AG08396 (cell line): ENCODE measurements around the gene XXYLT1.

ENCODE experiments used
- DNase-seq: peaks from one replicate; pipeline ENCODE4 v3.0.0; 2012; ENCODE audit warnings: low spot score, mixed read lengths

The XXYLT1 gene

DNA sequence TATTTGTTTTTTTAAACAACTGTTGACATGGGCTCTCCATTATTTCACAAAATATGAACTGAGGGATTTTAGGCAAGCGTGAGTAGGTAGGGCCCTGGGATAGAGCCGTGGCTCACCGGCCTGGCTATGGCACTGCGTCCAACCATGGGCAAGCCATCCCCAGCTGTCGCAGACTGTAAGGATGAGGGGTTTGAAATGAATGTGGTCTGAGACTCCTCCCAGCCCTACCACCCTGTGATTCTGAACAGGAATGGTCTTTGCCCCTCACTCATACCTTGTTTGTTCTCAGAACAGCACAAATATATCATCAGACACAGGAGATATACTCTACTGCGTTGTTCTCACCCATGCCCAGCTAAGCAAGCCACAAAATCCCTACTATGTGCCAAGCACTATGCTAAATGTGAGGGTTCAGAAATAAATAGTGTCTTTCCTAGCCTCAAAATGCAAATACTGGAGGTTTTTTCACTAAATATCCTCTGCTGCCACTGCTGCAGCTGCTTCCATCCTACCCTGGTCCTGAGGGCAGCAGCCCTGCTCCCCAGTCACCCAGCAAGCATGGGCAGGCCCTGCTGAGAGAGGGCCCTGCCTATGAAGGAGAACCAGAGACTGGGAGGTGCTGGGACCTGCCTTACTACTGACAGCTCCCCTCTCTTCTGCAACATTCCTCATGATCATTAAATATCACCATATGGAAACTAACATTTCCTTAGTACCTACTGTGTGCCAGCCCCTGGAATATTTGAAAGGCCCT, 102.8 kb downstream of the XXYLT1 start:
- DNase-seq: no peak

DNA sequence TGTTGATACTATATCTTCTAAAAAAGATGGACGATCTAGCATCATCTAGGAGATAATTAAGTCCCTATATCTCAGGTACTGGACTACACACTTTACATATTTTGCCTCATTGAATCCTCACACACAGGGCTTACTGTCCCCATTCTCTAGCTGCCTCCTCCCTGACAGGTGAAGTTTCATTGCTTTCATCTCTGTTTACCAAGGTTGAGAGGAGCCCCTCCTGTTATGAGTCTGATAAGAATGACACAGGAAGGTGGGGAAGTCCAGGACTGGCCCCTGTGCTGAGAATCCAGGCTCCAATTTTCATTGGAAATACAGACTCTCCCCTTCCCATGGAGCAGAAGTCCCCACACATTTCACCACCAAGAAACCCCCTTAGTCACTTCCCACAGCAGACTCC, 105.2 kb downstream of the XXYLT1 start:
- no peak for DNase-seq

DNA sequence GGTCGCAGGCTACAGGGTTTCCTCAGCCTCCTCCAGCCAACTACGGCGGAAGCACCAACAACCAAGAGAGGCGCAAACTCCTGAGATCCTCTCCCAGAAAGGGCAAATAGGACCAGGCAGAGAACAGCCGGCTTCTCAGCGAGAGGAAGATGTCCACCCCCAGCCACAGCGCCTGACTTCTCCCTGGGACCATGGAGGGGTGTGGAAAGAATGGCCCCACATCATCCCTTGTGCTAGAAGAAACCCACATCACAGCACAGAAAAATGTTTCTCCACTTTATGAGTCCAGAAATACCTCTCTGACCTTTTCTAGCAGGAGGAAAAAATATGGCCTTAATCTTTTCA, 105.7 kb downstream of the XXYLT1 start:
- DNase-seq: no peak

DNA sequence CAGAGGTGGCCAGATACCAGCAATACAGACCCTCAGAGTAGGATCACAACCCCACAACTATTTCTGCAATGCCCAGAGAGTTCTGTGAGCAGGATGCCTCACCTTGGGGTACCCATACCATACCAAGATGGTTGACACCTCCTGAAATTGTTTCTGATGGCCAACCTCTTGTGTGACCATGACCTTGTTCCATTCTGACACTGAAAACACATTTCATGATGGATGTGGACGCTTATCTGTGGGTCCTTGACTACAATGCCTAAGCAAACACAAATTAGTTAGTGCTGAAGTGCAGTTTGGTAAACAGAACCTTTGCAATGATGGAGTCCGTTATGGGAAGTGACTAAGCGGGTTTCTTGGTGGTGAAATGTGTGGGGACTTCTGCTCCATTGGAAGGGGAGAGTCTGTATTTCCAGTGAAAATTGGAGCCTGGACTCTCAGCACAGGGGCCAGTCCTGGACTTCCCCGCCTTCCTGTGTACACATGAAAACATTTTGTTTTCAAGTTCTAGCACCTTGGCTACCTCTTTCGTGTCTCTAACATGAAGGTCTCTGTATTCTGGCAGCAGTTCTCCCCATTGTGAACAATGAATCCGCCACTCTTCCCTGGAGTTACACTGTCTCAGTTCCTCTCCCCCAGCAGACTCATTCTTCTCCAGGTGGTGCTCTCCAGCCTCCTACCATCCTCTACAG, 106.2 kb downstream of the XXYLT1 start:
- DNase-seq: no peak

DNA sequence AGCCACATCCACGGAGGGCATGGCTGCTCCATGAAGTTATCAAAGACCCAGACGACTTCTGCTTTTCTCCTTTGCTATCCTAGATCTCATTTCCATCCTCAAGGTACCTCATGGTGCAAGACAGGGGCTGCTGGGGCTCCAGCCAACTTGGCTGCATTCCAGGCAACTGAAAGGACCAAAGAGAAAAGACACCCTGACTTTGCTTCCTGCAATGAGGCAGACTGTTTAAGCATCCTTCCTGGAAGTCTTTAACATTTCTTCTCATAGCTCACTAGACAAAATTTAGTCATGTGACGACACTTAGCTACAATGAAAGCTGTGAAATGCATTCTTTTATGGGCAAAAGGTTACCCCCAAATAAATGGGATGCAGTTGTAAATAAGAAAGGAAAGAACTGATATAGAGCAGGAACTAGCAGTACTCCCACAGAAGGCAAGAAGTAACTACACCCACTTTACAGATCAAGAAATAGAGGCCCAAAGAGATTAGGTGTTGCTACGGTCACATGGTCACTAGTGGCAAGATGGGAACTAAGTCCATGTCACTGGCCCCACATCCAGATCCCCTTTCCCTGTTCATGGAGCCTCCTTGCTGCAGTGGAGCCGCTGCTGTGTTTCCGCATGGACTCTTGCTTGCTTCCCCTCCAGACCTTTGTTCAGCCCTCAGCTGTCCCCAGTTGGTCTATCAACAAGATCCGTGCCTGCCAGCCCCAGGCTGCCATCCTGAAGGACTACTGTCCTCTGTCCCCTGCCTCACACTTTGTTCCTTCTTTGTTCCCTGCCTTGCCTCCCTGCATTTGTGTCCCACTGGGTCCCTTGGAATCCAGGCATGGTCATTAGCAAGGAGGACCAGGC, 107.0 kb downstream of the XXYLT1 start:
- DNase-seq: no peak

DNA sequence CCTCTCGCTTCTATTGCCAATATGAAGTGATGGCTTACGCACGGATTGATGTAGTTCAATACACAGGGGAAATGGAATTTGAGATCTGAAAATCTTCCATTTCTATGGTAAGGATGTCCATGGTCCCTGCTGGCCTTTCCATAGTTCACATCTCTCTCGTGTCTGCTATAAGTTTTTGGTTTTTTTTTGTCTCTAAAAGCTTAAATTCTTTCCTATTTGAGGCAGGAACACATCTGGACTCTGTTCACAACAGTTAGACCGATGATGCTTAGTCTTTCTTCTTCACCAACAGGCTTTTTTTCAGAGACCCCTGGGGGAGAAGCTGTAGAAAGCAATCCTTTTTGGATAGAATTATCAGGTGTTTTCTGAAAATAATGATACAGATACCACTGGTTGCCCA, 108.1 kb downstream of the XXYLT1 start:
- no peak for DNase-seq

- DNase-seq: no peak
Observed at GRCh38 chr3:195162033-195162669, 108.8 kb downstream of the XXYLT1 start.

GRCh38 chr3:195160908-195161434, 110.0 kb downstream of the XXYLT1 start:
- no peak for DNase-seq

- DNase-seq: peak; percentile 72
Observed at GRCh38 chr3:195160257-195160898, 110.6 kb downstream of the XXYLT1 start.

DNA sequence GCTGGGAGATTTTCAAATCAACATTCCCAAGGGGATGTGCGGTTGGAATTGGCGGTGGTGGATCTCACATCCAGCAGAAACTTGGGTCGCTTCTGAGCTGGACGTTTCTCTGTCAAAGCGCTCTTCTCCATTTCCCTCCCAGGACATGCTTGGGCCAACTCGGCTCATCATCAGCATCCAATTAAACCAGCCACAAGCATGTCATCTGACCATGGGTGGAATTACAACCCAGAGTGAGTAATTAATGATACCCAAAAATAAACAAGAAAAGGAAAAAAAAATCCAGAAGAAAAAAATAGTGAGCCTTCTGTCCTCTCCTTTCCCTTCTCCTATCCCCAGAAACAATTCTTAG, 111.2 kb downstream of the XXYLT1 start:
- peak; percentile 60 for DNase-seq

GRCh38 chr3:195159117-195159813, 111.7 kb downstream of the XXYLT1 start:
- DNase-seq: no peak

DNA sequence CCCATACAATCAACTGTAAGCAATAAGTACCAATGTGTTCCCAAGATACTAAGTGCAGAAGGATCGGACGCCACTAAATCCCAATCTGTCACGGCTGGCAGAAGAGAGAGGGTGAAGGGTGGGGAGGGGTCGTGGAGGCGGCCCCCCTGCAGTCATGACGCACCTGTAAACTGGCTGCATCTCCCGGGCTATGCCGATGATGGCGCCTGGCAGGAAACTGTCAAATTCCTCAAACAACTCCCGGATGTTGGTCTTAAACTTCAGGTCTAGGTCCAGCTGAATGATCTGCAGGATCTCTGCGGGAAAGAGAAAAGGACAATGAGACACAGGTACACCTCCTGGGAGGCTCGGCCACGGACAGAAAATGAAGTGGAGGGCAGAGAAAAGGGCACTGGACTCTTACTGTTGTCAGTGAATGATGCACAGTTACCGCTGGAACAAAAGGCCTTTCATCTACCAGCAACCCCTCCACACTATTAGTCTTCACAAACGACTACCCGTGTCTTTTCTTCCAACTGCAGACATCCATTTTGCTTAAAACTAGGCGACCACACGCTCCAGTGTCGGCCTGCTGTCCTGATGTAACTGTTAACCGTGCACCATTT, 114.6 kb downstream of the XXYLT1 start:
- DNase-seq: no peak

DNA sequence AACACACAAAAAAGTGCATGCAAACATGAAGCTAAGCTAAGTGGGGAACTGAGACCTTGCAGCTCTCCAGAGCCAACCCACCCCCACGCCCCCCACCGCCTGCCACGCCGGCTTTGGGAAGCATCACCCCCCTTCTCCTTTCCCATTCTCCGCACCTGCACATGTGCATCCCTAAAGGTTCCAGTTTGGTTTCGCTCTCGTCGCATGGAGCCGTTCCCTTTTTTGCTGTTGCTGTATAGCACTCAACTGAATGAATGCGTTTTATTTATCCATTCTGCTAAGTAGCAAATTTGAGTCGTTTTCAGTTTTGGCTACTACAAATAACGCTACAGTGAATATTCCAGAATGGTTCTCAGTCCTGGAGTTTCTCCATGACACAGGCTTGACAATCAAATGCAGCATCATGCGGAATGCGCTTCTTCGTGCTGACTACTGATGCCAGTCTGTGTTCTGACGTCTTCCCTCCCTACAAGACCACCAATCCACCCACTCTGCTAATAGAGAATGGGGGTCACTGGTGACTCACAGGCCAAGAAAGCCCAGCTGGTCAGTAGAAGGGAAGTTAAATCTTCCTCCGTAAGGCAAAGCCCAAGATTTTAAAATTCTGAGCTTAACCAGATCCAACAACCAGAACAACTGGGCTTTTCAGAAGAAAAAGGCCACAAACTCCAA, 115.3 kb downstream of the XXYLT1 start:
- DNase-seq: no peak

DNA sequence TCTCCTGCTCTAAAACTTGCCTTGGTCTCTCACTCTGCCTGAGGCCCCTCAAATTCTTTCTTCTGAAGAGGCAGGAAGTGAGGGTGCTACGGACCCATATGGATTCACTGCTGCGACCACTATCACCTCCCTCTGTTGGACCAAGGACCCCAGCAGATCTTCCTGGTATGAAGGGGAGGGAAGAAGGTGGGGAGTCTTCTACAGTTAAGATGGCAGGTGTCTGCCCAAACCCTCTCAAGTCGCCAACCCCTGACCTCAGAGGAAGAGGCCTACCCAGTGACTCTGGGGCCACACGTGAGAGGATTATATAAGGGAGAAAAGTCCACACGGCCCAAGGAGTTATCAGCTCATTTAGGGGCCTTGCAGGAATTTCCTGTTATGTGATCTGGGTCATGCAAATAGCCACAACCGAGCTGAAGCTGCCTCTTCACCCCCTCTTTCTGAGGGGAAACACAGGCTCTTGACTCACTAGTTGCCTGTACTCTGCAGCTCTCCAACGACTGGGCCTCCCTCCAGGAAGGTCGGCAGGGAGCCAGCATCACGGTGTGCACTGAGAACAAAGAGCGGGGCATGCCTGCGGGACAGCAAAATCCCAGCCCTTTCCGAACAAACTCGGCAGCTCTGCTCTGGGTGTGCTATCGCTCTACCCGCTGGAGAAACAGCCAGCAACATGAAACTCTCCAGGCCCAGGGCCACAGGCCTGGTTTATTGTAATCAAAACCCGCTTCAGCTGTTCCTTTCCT, 116.0 kb downstream of the XXYLT1 start:
- peak; percentile 84 for DNase-seq

GRCh38 chr3:195154111-195154791, 116.7 kb downstream of the XXYLT1 start:
- DNase-seq: no peak

DNA sequence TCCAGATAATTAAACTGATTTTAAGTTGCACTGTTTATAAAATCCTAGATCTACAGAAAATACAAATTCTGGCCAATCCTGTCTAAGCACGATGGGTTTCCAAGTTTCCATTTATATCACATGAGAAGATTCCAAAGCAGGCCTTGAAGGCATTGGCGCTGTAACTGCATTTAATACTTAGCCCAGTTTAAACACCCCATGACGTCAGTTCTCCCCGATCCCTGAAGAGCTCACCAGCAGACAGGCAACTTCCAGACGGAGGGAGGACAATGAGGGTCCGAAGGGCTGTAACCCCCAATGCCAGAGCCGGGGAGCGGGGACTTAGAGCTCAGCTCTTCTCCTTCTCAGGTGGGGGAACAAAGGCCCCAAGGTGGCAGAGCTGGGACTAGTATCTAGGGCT, 117.3 kb downstream of the XXYLT1 start:
- DNase-seq: no peak

- DNase-seq: no peak
Observed at GRCh38 chr3:195153130-195153529, 117.8 kb downstream of the XXYLT1 start.

GRCh38 chr3:195151866-195152541, 119.0 kb downstream of the XXYLT1 start:
- DNase-seq: peak; percentile 46
